Glomerular endothelial cell (primary cell): ENCODE measurements around the gene TRIM17. TPM values are rescaled to one million over a fixed set of nuclear protein-coding genes. Genes with fewer than 3 reads are reported as not detected.

ENCODE experiments used
- DNase-seq: peaks from one replicate; pipeline ENCODE4 v3.0.0-alpha.2; 2011; ENCODE audit warnings: low read depth, low spot score; ENCODE audit errors: extremely low read depth
- total RNA-seq: library from RNA; depleted of rRNA; stranded (reverse); fragments of >200 nt; gene quantifications from 2 replicates; pipeline ENCODE4 v1.2.3, GENCODE V29; 2015

The TRIM17 gene
- total RNA-seq, 1 donor from 2014 or later = not detected

DNA sequence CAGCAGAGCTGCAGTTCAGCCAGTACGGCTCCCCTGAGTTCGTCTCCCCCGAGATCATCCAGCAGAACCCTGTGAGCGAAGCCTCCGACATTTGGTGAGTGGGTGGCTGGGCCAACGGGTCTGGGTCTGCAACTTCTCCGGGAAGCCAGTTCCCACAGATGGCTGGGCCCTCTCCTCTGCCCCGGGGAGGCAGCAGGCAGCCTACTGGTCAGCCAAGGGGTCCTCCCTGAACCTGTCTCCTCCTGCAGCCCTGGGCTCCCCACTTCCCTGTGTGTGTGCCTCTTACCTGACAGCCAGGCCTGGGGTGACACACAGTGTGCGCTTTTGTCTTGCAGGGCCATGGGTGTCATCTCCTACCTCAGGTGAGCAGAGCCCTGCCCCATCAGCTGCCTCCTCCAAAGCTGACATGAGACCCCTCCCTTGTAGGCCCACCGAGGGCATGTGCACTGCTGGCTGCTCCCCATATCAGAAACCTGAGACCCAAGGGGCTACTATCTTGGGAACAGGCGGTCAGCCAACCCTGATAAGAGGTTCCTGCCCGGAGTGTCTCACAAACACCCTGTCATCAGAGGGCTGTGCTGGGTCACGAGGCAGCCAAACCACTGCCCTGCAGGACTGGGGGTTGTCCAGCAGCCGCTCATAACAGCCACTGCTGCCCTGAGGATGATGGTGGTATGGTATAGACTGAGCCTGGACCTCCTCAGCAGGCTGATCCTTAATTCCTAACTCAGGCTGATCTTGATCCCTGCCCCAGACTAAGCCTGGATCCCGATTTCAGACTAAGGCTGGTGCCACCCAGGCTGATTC, 47.7 kb downstream of the TRIM17 start:
- no peak for DNase-seq

DNA sequence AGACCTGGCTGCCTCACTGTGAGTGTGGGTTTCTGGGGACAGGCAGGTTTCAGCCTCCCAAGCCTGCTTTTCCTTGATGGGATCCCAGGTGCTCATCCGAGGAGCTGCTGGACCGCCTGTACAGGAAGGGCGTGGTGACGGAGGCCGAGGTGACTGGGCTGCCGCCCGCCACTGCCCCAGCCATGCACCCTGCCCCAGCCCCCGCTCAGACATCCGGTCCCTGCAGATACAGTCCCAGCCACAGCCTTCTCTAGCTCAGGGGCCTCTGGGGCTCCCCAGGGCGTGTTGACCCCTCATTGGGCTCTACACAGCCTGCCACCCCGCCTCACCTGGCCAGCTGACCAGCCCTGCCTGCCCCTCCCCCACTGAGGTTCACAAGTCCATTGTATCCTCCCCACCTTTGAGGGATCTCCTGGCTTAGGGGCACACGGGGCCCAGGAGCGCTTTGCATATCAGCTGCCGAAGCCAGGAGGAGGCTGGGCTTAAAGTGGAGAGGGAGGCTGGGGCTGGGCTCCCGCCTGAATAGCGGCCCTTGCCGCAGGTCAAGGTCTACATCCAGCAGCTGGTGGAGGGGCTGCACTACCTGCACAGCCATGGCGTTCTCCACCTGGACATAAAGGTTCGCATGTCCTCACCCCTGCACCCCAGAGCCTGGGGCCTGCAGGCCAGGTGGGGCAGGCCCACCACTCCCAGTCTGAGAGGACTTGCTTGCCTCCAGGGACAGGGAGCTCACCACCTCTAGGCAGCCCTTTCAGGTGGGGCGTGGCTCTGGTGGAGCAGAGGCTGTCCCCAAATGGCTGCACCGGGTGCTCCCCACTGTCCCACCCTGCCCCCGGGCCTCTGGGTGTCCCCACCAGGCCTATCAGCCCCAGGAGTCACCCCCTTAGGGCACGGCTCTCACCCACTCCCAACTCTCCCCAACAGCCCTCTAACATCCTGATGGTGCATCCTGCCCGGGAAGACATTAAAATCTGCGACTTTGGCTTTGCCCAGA, 48.6 kb downstream of the TRIM17 start:
- no peak for DNase-seq

DNA sequence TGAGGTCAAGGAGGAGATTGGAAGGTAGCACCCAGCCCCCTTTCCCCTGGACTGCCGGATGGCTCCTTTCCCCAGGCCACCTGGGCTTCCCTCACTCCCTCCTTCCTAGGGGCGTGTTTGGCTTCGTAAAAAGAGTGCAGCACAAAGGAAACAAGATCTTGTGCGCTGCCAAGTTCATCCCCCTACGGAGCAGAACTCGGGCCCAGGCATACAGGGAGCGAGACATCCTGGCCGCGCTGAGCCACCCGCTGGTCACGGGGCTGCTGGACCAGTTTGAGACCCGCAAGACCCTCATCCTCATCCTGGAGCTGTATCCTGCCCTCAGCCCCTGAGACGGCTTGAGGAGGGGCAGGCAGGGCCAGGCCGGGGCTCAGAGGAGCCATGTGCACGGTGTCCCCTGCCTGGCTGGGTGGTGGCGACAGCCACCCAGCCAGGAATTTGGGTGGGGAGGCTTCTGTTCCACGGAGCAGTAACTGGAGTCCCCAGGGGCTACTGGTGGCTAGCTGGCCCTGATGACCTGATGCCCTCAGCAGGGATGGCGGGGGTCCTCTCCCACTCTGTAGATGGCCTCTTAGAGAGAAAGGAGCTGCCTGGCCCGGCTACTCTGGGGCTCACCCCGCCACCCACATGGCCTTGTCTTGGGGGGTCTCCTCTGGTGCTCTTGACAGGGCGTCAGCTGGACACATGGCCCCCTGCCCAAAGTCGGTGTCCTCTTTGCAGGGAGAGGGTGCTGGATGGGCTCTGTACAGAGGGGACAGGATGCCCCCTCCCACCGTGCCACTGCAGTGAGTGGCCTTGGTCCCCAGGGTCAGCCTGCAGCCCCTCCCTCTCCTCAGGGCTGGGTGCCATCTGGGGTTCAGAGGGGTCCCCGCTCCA, 49.6 kb downstream of the TRIM17 start:
- no peak for DNase-seq

DNA sequence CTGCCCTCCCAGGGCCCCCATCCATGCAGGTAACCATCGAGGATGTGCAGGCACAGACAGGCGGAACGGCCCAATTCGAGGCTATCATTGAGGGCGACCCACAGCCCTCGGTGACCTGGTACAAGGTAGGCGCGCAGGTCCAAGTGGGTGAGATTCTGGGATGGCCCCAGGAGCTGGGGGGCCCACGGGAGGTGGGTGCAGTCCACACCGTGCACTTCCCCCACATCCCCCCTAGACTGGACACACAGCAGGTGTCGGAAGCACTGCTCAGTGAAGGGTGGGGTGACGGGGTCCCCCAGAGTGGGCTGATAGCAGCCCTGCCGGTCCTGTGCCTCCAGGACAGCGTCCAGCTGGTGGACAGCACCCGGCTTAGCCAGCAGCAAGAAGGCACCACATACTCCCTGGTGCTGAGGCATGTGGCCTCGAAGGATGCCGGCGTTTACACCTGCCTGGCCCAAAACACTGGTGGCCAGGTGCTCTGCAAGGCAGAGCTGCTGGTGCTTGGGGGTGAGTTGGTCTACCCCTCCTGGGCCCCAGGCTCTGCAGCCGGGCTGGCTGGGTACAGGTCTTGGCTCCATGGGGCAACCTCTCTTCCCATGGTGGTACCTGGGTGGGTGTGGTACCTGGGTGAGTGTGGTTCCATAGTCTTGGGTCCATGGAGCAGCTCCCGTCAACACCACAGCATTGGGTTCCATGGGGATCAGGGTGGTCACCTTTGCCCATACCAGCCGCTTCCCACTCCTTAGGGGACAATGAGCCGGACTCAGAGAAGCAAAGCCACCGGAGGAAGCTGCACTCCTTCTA, 50.4 kb downstream of the TRIM17 start:
- no peak for DNase-seq

DNA sequence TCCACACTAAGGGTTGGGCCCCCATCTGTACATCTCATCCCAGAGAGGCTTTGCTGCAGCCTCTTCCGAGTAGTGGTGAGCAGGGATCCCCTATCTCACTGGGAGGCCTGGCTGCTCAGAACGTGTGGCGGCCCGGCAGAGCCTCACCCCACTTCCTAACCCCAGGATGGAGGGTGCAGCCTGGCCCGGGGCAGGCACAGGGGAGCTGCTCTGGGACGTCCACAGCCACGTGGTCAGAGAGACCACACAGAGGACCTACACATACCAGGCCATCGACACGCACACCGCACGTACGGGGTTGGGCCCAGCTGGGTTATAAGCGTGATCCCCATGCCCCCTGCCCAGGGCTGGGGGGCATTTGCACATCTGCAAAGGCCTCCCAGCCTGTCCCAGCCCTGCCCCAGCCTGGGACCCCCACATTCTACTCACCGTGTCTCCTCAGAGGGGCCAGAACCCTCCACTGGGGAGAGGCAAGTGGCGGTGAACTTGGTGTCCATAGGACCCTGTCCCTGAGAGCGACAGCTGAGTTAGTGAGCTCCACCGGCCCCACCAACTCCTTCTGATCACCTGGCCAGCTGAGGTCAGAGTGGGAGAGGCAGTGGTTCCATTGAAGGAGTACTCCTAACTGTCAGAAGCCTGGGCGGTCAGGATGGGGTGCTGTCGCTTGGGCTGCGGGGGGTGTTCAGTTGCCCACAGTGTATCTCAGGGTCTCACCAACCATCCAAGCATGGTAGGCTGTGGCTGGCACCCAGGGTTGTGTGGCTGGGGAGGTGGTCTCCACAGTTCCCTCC, 51.2 kb downstream of the TRIM17 start:
- no peak for DNase-seq

DNA sequence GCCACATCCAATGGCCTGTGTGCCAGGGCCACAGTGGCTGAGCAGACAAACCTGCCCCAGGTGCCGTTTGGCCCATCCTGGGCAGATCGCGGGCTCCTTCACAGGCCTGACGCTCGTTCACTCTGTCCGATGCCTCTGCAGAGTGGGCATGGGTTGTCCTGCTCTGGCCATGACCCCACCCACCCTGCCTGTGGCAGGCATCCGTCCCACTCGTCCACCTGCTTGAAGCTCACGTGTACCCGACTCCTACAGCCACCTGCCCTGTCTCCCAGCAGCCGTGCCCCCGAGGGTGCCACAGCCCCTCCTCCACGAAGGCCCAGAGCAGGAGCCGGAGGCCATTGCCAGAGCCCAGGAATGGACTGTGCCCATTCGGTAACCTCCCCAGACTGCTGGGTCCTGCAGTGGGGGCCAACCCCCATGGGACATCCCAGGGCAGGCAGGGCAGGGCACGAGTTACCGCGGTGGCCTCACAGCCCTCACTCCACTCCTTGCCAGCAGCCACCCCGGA, 51.9 kb downstream of the TRIM17 start:
- no peak for DNase-seq

DNA sequence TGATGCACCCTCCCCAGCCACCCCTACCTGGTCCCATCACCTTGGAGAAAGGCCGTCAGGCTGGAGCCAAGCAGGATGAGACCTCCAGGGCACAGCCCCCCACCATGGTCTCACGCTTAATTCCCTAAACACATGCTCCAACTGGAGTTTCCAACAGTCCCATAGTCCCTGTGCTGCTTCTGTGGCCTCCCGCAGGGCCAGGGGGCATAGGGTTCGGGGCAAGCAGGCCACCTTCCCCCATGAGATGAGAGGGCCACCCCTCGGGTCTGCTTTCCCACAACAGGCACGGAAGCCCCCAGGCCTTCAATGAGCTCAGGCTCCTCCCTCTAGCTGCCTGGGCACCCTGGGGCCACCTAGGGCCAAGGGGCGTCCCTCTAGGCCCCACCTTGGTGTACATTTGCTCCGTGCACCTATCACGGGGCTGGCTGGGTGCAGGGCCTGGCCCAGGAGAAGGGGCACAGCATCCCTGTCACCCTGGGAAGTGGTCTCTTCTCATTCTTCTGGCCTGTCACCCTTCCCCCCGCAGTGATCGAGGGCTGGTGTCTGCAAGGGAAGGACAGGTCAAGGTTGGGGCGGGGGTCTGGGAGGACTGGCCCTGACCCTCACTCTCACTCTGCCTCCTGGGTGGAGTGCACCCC, 52.5 kb downstream of the TRIM17 start:
- no peak for DNase-seq

DNA sequence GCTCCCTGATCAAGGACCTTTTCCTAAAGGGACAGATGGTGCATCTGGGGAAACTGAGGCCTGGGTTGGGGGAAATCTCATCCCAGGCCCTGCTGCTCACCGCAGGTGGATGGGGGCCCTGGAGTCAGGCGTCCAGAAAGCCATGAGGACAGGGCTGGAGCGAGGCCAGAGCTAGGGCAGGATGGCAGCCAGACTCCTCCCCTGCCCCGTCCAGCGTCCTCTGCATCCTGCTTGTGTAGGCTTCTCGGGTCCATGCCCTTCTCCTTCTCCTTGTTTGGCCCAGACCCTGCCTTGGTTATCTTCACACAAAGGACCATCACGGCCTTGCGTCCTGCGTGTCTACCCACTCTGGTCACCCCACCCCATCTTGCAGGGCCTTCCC, 53.0 kb downstream of the TRIM17 start:
- no peak for DNase-seq

DNA sequence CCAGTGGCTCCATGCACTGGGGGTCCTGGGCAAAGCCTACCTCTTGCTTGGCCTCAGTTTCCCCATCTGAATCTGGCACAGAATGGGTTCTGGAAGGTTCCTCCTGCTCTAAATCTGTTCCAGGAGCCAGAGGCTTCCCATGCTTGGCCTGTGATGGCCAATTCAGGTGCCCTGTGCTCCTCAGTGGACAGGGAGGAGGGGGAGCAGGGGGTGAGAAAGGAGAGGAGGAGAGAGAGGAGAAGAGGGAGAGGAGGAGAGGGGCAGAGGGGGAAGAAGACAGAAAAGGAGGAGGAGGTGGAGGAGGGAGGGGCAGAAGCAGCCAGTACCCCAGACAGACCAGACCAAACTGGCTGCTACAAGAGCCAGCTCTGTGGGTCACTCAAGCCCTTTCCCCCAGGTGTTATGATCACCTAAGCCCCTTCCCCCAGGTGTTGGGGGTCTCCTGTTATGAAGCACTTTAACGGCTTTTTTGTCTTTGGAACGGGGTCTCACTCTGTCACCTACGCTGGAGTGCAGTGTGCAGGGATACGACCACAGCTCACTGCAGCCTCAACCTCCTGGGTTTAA, 53.7 kb downstream of the TRIM17 start:
- no peak for DNase-seq

DNA sequence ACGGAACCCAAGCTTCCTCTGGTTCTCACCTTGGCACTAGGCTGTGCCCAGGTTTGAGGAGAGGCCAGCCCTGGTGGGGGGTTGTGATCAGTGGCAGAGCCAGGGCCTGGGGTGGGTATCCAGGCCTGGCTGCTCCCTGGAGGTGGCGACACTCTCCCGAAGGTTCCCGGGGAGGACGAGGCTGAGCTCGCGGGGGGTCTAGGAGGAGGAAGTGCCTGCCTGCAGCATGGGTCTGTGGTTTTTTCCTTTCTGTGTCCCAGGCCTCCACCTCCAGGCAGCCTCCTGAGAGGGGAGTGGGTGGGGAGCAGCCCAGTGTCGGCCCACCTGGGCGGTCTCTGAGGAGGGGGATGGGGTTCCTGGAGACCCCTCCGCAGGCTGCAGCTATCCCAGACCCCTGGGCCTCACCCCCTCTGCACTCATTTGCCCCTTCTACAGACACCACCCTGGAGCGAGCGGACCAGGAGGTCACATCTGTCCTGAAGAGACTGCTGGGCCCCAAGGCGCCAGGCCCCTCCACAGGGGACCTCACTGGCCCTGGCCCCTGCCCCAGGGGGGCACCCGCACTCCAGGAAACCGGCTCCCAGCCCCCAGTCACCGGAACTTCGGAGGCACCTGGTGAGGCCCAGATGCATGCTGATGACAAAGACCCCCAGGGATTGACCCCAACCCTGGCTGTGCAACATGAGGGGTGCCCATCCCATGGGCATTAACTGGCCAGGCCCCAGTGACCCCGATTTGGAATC, 54.3 kb downstream of the TRIM17 start:
- DNase-seq = no peak

DNA sequence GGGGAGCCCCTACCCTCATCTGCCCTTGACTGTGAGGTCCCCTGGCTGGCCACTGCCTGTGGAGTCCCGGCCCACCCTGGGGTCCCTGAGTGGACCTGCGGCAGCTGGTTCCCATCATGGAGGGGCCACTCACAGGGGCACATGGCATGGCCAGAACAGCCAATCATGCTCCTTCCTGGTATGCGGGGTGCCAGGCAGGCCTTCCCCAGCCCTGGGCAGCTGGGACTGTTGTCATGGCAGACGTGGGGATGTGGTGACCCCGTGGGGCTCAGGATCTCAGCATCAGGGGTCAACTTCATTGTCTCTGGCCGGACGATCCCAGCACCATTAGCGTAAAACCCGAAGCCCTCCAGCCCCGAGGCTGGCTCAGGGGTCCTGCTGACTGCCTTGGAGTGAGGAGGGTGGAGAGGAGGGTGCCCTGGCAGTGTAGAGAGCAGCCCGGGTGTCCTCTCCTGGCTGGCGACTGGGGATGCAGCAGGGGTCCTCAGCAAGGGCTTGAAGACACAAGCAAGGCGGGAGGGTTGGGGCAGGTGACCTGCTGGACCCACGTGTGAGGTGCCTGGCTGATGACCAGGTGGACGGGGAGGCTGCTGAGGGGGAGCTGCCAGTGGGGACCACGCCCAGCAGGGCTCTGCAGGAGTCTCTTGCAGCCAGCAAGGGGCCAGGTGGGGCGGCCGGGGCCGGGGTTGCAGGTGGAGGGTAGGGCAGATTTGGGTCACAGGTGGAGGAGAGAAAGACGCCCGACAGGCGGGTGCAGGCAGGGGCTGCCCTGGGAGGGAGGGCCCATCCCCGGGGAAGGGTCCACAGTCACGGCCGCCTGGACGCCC, 55.1 kb downstream of the TRIM17 start:
- DNase-seq = no peak

DNA sequence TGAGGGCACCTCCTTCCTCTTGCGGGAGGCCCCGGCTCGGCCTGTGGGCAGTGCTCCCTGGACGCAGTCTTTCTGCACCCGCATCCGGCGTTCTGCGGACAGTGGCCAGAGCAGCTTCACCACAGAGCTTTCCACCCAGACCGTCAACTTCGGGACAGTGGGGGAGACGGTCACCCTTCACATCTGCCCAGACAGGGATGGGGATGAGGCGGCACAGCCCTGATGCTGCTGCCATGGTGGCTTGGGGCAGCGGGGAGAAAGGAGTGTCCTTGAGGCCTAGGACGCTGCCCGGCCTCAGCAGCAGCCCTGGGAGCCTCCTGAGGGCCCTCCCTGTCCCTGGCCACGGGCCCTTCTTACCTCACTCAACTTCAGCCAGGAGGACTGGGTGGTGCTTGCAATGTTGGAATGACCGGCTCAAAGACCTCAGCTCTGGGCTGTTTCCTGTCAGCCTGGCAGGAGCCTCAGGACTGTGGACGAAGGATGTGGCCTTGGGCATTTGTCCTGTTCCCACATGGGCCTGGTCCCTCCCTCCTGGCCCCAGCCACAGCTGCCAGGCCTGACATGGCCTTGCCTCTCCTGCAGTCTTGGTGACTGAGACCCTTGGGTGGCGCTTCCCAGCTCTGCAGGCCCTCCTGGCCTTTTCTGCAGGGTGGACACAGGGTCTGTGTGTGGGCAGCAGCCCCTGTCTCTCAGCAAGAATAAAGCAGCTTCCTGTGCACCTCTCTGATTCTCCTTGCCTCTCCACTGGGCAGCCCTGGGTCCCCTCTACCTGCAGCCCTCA, 55.9 kb downstream of the TRIM17 start:
- no peak for DNase-seq

DNA sequence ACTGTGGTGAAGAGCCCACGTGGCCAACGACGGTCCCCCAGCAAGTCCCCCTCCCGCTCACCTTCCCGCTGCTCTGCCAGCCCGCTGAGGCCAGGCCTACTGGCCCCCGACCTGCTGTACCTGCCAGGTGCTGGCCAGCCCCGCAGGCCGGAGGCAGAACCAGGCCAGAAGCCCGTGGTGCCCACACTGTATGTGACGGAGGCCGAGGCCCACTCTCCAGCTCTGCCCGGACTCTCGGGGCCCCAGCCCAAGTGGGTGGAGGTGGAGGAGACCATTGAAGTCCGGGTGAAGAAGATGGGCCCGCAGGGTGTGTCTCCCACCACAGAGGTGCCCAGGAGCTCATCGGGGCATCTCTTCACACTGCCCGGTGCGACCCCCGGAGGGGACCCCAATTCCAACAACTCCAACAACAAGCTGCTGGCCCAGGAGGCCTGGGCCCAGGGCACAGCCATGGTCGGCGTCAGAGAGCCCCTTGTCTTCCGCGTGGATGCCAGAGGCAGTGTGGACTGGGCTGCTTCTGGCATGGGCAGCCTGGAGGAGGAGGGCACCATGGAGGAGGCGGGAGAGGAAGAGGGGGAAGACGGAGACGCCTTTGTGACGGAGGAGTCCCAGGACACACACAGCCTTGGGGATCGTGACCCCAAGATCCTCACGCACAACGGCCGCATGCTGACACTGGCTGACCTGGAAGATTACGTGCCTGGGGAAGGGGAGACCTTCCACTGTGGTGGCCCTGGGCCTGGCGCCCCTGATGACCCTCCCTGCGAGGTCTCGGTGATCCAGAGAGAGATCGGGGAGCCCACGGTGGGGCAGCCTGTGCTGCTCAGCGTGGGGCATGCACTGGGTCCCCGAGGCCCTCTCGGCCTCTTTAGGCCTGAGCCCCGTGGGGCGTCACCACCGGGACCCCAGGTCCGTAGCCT, 56.8 kb downstream of the TRIM17 start:
- DNase-seq = no peak

DNA sequence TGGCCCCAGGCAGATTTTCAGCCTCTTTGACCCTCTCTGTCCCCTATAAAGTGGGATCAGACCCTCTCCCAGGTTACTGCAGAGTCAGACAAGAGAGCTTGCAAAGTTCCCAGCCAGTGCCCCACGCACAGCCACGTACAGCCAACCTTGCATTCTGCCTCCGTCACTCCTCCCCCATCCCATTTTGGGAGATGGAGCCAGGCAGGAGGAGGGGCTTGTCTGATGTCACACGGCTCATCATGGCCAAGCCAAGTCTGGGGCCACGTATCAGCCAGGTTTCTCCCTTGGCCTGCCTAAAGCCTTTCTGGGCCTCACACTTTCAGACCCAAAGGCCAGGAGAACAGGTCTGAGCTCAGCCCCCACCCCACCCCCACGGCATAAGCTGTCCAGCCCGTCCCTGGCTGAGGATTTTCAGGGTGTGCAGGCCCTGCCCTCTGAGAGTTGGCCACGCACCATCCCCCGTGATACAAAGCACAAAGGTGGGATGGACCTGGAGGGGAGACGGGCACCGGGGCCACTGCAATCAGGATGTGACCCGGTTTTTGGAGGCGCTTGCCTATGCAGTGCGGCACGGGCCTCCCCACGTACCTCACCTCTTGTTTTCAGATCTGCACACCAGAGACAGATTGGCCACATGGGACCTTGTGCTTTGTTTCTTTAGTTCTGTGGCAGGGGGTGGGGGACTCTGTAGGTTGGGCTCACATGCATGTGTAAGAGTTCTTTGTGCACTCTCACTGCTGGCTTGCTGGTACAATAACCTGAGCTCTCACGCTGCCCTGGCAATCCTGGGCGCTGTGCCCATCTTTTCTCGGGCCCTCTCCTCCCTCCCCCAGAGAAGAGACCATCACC, 57.7 kb downstream of the TRIM17 start:
- DNase-seq = no peak
